HUES6 (cell line): ENCODE measurements around the gene HBM.
"Not testable (repeated sequence)": the region's sequence is repeated elsewhere in the genome, so short reads cannot be mapped to it uniquely, and the experiment has no call there.

ENCODE experiments used
- H3K27ac ChIP-seq: 2 replicates; pipeline ENCODE4 v1.7.0; 2013; ENCODE audit warnings: low read depth, mild to moderate bottlenecking, low read length, inconsistent platforms
- H3K27me3 ChIP-seq: 2 replicates; pipeline ENCODE4 v1.6.1; 2013; ENCODE audit warnings: low read length; ENCODE audit not compliant: control insufficient read depth, insufficient read depth
- H3K36me3 ChIP-seq: 2 replicates; pipeline ENCODE4 v1.6.1; 2013; ENCODE audit warnings: low read length; ENCODE audit not compliant: control insufficient read depth, insufficient read depth
- H3K4me1 ChIP-seq: 2 replicates; pipeline ENCODE4 v1.6.1; 2013; ENCODE audit warnings: low read length; ENCODE audit not compliant: control insufficient read depth, insufficient read depth
- H3K4me3 ChIP-seq: 2 replicates; pipeline ENCODE4 v1.5.1; 2013; ENCODE audit warnings: low read depth, low read length
- H3K9ac ChIP-seq: one replicate; pipeline ENCODE4 v1.6.1; 2013; ENCODE audit warnings: mild to moderate bottlenecking, low read length
- H3K9me3 ChIP-seq: 2 replicates; pipeline ENCODE4 v1.6.1; 2013; ENCODE audit warnings: low read depth, low read length; ENCODE audit not compliant: control insufficient read depth, insufficient read depth

Gene HBM, protein sequence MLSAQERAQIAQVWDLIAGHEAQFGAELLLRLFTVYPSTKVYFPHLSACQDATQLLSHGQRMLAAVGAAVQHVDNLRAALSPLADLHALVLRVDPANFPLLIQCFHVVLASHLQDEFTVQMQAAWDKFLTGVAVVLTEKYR

DNA sequence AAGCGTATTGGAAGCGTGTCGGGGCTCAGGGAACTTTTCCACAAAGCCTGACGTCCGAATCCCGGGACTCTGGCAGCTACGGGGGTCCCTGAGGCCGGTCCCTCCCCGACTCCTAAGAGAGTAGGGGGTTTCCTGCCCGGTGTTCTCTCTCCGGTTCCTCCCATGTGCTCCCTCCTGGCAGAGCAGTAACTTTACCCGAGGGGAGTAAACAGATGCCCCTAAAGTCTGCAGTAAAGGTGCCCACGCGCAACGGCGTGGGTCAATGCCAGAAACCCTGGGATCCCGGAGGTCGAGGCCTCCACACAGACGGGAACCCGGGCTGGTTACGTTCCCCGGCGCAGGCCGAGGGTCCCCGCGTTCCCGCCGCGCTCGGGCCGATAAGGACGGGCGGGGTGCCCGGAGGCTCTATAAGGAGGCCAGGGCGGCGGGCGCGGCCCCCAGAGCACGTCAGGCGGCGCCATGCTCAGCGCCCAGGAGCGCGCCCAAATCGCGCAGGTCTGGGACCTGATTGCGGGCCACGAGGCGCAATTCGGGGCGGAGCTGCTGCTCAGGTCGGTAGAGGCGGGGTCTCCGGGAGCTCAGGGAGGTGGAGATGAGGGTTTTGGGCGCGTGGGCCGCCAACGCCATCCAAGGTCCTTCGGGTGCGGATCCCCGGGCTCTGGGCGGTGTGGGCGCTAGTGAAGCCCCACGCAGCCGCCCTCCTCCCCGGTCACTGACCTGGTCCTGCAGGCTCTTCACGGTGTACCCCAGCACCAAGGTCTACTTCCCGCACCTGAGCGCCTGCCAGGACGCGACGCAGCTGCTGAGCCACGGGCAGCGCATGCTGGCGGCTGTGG, at the start of gene HBM:
Gene HBM (plus strand): TSS at position 440 of the 836 bp plus-strand sequence. CDS start 20 bp downstream, at position 460.
- Histone ChIP-seq H3K27me3 (peaks cover 85% of the 10 kb centered on the region), H3K36me3 (no peaks in the 10 kb centered on the region)

DNA sequence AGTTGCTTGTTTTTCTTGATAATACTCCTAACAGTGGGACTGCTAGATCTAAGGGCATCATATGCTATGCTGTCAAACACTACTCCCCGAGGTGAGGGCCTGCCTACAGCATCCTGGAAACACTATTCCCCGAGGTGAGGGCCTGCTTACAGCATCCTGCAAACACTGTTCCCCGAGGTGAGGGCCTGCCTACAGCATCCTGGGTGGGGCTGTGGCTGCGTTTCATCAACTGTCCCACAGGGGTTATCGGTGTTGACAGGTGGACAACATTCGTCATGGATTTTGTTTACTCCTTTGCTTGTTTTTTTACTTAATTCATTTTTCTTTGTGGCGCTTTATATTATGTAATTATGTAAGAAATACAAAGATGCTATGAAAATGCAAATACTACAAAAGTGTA, 49.8 kb upstream of the HBM start:
- no peaks in the 10 kb centered on the region for H3K27me3 ChIP-seq
- H3K36me3 ChIP-seq: peaks cover 21% of the 10 kb centered on the region
- H3K27ac ChIP-seq: no peak overlapping the region
- H3K4me1 ChIP-seq: peaks cover 13% of the 10 kb centered on the region; the same call in 1 of the 2 replicates
- H3K9ac ChIP-seq: no peak overlapping the region
- H3K9me3 ChIP-seq: no peaks in the 10 kb centered on the region
- H3K4me3 ChIP-seq: no peak overlapping the region

More for the DNA sequence above, at the start of gene HBM:
- Histone ChIP-seq H3K27ac (no peak within 1 kb of the TSS), H3K9me3 (no peaks in the 10 kb centered on the region), H3K4me3 (peak within 1 kb of the TSS; percentile 66), H3K9ac (no peak within 1 kb of the TSS), H3K4me1 (peaks cover 28% of the 10 kb centered on the region)

DNA sequence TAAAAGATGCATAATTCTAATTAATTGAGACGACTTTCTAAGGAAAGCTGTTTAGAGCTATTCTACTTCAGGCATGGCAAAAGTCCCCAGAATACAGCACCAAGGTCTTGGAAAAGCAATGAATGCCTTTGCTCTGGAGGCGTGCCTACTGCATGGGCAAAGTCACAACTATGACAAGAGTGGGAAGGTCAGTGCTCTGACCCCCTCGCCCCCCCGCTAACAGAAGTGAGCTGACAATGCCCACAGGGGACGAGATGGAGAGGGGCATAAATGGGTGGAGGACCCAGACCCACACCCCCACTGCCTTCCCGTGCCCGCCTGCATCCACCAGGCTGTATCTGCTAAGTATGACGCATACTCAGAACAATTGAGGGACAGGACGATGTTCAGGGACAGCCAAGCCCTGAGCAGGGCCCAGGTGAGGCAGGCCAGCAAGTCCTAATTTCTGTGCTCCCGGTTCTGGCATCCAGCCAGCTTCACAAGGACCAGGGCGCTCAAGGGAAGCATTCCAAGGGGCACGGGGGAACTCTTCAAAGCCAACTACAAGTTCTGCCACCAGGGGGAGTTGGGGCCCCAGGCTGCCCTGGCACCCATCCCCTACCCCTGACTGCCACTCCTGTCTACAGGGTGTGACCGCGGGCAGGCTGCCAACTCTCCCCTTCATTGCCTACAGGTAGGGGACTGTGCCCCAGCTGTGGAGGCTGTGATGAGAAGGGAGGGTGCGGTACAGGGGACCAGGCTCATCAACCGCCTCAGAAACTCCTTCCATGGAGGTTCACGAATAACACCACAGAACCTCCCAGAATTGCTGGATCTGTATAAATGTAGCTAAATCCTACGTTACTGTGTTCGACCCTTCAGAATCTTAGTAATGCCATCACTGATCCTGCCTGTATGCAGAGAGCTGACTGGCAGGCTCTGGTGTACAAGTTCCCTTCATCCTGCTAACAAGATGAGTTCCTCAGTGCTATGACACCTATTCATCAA, 48.1 kb upstream of the HBM start:
- no peaks in the 10 kb centered on the region for H3K27me3 ChIP-seq
- no peak overlapping the region for H3K4me3 ChIP-seq
- H3K4me1 ChIP-seq: peaks cover 13% of the 10 kb centered on the region; the same call in 1 of the 2 replicates
- H3K9me3 ChIP-seq: no peaks in the 10 kb centered on the region
- H3K36me3 ChIP-seq: peaks cover 9% of the 10 kb centered on the region; the same call in 1 of the 2 replicates
- no peak overlapping the region for H3K27ac ChIP-seq
- no peak overlapping the region for H3K9ac ChIP-seq

DNA sequence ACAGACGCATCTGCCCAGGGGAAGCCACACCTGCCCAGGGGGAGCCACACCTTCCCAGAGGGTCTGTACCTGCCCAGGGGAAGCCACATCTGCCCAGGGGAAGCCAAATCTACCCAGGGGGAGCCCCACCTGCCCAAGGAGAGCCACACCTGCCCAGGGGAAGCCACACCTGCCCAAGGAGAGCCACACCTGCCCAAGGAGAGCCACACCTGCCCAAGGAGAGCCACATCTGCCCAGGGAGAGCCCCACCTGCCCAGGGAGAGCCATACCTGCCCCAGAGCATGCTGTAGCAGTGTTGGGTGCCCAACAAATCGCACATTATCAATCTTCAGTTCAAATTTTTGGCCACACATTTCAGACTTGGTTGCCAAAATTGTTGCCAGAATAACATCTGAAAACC, 46.9 kb upstream of the HBM start:
- no peak overlapping the region for H3K9ac ChIP-seq

DNA sequence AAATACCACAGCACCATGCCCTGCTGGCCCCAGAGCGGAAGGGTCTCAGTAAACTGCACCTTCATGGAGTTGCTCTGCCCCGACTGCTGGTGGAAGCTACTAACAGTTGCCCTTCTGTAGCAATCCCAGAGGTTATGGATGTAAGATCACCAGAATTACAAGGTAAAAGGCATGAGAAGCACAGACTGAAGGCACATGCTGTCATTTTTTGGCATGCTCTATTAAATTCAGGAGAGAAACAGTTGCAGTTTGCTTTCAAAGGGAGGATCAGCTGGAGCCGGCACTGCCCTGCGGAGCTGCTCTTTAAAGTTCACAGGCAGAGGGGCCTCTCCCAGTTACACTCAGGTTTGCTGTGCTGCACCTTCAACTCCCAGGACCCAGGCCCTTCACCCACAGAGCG, 46.5 kb upstream of the HBM start:
- no peaks in the 10 kb centered on the region for H3K27me3 ChIP-seq
- H3K4me3 ChIP-seq: no peak overlapping the region
- H3K9me3 ChIP-seq: no peaks in the 10 kb centered on the region
- no peak overlapping the region for H3K9ac ChIP-seq
- peaks cover 8% of the 10 kb centered on the region; the same call in 1 of the 2 replicates for H3K36me3 ChIP-seq
- no peaks in the 10 kb centered on the region for H3K4me1 ChIP-seq
- no peak overlapping the region for H3K27ac ChIP-seq

More for the DNA sequence above, 46.9 kb upstream of the HBM start:
- H3K27ac ChIP-seq: no peak overlapping the region
- H3K4me3 ChIP-seq: no peak overlapping the region
- H3K4me1 ChIP-seq: peaks cover 3% of the 10 kb centered on the region; the same call in 1 of the 2 replicates
- peaks cover 8% of the 10 kb centered on the region; the same call in 1 of the 2 replicates for H3K36me3 ChIP-seq
- H3K27me3 ChIP-seq: no peaks in the 10 kb centered on the region
- H3K9me3 ChIP-seq: no peaks in the 10 kb centered on the region

DNA sequence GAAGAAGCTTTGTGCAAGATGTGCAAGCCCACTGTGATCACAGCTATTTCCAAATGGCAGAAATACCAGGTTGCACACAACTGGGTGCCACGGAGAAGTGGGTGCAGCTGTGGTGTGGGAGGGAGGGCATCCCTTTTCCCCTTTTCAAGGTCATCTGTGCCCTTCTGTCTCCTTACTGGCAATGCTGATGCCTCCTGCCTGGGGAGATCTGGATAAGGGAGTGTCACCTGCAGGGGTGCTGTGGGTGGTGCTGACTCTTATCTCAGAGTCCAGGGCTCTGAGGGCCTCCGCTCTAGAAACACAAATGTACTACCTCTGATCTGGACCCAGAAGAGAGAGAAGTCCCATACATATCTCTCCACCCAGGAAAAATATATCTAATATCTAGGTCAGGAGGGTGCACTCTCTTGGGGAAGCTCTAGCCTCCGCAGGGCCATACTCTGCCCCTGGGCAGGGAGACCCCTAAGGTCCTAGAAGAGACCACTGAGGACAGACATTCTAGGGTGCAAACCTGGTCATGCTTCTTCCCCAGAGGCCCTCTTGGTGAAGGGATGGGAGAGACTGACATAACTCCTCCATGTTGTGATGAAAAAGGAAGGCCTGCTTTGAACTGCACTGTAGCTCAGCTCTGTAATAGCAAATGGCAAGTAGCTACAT, 45.8 kb upstream of the HBM start:
- Histone ChIP-seq H3K4me1 (no peaks in the 10 kb centered on the region), H3K9me3 (no peaks in the 10 kb centered on the region), H3K36me3 (peaks cover 8% of the 10 kb centered on the region; the same call in 1 of the 2 replicates), H3K4me3 (no peak overlapping the region), H3K27me3 (no peaks in the 10 kb centered on the region), H3K9ac (no peak overlapping the region), H3K27ac (no peak overlapping the region)

DNA sequence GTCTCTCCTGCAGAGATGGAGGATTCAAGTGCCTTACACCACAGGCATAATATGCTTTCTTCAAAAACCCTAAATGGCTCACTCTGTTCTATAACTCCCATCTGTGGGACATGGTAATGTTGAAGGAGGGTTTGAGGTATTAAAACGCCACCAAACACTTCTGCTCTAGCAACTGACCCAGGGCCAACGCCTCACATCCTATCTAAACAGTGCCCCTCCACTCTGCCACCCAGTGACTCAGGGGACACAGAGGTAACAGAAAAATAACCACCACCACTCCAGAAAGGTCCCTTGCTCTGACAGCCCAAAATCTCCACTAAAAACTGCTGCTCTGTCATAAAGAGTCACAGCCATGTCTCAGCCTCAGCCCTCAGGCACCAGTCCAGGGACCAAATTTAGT, 45.0 kb upstream of the HBM start:
- H3K9me3 ChIP-seq: no peaks in the 10 kb centered on the region
- H3K4me3 ChIP-seq: no peak overlapping the region
- H3K36me3 ChIP-seq: peaks cover 8% of the 10 kb centered on the region; the same call in 1 of the 2 replicates
- no peaks in the 10 kb centered on the region for H3K4me1 ChIP-seq
- no peaks in the 10 kb centered on the region for H3K27me3 ChIP-seq
- H3K27ac ChIP-seq: no peak overlapping the region
- H3K9ac ChIP-seq: no peak overlapping the region

DNA sequence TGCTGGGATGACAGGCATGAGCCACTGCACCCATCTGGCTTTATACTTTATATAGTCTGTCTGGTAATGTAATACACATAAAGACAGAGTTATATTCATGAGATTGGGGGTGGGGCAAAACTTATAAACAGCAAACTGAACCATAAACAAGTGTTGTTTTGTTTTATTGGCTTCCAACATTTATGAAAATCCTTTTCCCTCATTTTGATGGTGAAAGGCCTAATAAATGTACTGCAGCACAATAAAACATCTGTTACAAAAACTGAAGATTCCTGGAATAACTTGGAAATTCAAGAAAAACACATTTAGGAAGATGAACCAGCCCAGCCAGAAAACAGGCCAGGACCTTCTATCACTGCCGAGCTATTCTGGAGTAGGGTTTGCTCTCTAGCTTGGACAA, 43.4 kb upstream of the HBM start:
- Histone ChIP-seq H3K9me3 (no peaks in the 10 kb centered on the region), H3K27ac (no peak overlapping the region), H3K9ac (no peak overlapping the region), H3K4me1 (no peaks in the 10 kb centered on the region), H3K36me3 (no peaks in the 10 kb centered on the region), H3K4me3 (no peak overlapping the region), H3K27me3 (no peaks in the 10 kb centered on the region)

DNA sequence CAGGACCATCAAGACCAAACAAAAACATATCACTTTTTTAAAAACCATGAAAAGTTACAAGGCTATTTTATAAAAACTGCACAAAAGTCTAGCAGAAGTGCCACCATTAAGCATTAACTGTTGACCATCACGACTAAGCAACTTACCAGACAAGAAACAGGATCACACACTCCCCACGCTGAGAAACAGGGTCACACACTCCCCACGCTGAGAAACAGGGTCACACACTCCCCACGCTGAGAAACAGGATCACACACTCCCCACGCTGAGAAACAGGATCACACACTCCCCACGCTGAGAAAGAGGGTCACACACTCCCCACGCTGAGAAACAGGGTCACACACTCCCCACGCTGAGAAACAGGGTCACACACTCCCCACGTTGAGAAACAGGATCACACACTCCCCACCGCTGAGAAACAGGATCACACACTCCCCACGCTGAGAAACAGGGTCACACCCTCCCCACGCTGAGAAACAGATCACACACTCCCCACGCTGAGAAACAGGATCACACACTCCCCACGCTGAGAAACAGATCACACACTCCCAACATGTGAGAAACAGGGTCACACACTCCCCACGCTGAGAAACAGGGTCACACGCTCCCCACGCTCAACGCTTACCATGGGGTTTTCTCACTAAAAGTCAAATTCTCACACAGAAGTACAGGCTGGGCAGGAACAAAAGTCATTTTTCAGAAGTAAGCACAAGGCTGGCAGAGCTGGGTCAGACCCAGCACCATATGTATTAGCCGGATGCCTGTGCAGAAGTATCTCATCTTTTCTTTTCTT, 42.0 kb upstream of the HBM start:
- not testable (repeated sequence) for H3K27ac ChIP-seq, H3K4me3 ChIP-seq, H3K36me3 ChIP-seq, H3K9me3 ChIP-seq, H3K27me3 ChIP-seq, H3K9ac ChIP-seq, H3K4me1 ChIP-seq

DNA sequence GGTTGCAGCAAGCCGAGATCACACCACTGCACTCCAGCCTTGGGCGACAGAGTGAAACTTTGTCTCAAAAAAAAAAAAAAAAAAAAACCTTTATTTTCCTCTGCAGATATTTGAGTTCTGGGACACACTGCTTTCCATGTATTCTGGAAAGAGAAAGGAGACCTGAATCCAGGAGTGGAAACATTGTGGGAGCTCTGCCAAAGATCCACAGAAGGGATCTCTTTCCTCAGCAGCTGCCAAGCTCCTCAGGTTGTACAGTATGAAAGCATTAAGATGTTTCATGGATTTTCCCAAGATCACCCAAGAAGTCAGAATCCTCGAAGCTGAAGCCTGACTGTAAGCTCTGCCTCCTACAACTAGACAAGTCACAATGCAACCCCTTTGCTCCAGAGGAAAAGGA, 40.8 kb upstream of the HBM start:
- Histone ChIP-seq H3K27me3 (no peaks in the 10 kb centered on the region), H3K27ac (no peak overlapping the region), H3K4me3 (no peak overlapping the region), H3K9me3 (no peaks in the 10 kb centered on the region), H3K4me1 (no peaks in the 10 kb centered on the region), H3K9ac (no peak overlapping the region), H3K36me3 (no peaks in the 10 kb centered on the region)
